ENCODE data around the gene U2AF2. TPM values are rescaled to one million over a fixed set of nuclear protein-coding genes. Genes with fewer than 3 reads are reported as not detected.

Gene U2AF2
- total RNA-seq, 2 donors from 2014 or later, result 39.0 to 61.0 TPM

- DNase-seq (ENCODE audit: low spot score), result no peak
- Histone ChIP-seq H3K4me1 (peaks cover 0 to 34% of the 10 kb centered on the region in 2 donors), H3K36me3 (peaks cover 7% of the 10 kb centered on the region), H3K9me3 (no peaks in the 10 kb centered on the region), H3K27ac (no peak overlapping the region), H3K27me3 (no peaks in the 10 kb centered on the region), H3K4me3 (no peak overlapping the region)
- TF ChIP-seq, protein P1, sequence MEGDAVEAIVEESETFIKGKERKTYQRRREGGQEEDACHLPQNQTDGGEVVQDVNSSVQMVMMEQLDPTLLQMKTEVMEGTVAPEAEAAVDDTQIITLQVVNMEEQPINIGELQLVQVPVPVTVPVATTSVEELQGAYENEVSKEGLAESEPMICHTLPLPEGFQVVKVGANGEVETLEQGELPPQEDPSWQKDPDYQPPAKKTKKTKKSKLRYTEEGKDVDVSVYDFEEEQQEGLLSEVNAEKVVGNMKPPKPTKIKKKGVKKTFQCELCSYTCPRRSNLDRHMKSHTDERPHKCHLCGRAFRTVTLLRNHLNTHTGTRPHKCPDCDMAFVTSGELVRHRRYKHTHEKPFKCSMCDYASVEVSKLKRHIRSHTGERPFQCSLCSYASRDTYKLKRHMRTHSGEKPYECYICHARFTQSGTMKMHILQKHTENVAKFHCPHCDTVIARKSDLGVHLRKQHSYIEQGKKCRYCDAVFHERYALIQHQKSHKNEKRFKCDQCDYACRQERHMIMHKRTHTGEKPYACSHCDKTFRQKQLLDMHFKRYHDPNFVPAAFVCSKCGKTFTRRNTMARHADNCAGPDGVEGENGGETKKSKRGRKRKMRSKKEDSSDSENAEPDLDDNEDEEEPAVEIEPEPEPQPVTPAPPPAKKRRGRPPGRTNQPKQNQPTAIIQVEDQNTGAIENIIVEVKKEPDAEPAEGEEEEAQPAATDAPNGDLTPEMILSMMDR (IDR thresholded peaks at IDR 0.05), result no peak
Measured at GRCh38 chr19:55650126-55650557, 4.7 kb upstream of the U2AF2 start.

DNA sequence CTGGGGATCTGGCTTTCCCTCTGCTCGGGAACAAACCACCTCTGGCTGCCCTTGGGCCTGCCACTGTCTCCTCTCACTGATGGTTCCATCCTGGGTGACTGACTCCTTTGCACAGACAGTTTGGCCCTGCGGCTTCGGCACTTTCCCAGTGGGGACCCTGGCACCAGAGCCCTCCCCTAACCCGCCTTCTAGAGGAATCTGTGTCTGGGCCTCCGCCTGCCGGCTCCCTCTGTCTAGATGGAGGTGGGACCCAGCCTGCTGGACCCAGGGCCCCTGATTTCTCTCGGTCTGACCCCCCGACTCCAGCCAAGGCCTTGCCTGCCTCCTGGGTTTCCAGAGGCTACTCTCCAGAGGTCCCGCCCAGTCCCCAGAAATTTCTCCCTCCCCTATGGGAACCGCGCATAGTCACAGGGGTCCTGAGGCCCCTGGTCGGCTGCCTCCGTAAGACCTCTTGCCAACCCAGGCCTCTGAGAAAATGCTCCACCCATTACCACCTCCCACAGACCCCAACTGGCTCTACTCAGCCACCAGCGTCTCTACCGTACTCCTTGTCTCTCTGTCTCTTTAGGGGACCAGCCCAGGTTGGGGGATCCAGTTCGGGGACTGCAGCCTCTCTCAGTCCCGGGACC lies 4.1 kb upstream of the U2AF2 start:
- TF ChIP-seq, protein P1 (IDR thresholded peaks at IDR 0.05), result no peak
- peaks cover 0 to 33% of the 10 kb centered on the region in 2 donors for H3K4me1 ChIP-seq

GRCh38 chr19:55651236-55651635 lies 3.6 kb upstream of the U2AF2 start:
- Histone ChIP-seq H3K4me3 (no peak overlapping the region), H3K4me1 (peaks cover 0 to 38% of the 10 kb centered on the region in 2 donors), H3K27me3 (no peaks in the 10 kb centered on the region), H3K36me3 (no peaks in the 10 kb centered on the region), H3K27ac (no peak overlapping the region), H3K9me3 (no peaks in the 10 kb centered on the region)
- no peak for DNase-seq (ENCODE audit: low spot score)
- TF ChIP-seq, protein P1 (IDR thresholded peaks at IDR 0.05), result no peak

More for the DNA sequence above, 4.1 kb upstream of the U2AF2 start:
- Histone ChIP-seq H3K27me3 (no peaks in the 10 kb centered on the region), H3K36me3 (peaks cover 1% of the 10 kb centered on the region), H3K4me3 (no peak overlapping the region), H3K9me3 (no peaks in the 10 kb centered on the region), H3K27ac (no peak overlapping the region)
- DNase-seq (ENCODE audit: low spot score), result no peak

DNA sequence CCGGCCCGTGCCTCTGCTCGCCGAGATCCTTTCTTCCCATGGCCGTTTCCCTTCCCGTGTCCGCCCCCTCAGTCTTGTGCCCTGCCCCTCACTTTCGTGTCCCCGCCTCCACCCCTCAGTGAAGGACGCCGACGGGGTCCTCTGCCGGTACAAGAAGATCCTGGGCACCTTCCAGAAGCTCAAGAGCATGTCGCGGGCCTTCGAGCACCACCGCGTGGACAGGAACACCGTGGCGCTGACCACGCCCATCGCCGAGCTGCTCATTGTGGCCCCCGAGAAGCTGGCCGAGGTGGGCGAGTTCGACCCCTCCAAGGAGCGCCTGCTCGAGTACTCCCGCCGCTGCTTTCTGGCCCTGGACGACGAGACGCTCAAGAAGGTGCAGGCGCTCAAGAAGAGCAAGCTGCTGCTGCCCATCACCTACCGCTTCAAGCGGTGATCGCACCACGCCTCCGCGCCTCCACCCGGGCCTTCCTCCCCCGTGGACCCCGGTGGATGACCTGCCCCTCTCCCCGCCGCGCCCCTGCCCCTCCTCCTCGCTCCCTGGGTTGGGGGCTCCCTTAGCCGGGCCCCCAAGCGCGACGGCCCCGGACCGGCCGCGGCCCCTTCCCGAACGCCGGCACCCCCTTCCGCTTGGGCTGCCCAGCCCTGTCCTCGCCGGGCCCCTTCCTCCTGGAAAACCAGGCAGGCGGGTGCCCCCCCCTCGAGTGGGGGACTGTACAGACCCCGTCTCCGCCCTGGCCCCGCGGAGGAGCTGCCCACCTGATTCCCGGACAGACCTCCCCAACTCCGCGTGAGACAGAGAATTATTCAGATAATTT lies 2.3 kb upstream of the U2AF2 start:
- Histone ChIP-seq H3K4me1 (peaks cover 0 to 44% of the 10 kb centered on the region in 2 donors), H3K9me3 (no peaks in the 10 kb centered on the region), H3K36me3 (no peaks in the 10 kb centered on the region), H3K4me3 (no peak overlapping the region), H3K27me3 (no peaks in the 10 kb centered on the region), H3K27ac (peak overlapping the region; percentile 97 to 99)
- no peak for DNase-seq (ENCODE audit: low spot score)
- TF ChIP-seq, protein P1 (IDR thresholded peaks at IDR 0.05), result no peak

GRCh38 chr19:55653651-55654322 lies 1.0 kb upstream of the U2AF2 start:
- peaks cover 0 to 49% of the 10 kb centered on the region in 2 donors for H3K4me1 ChIP-seq
- DNase-seq (ENCODE audit: low spot score), result peak; percentile 98
- H3K27me3 ChIP-seq, result no peaks in the 10 kb centered on the region

More at GRCh38 chr19:55653651-55654322, 1.0 kb upstream of the U2AF2 start:
- TF ChIP-seq, protein P1 (IDR thresholded peaks at IDR 0.05), result peak; percentile 91 to 97
- Histone ChIP-seq H3K9me3 (no peaks in the 10 kb centered on the region), H3K4me3 (peak overlapping the region; percentile 63 to 88), H3K27ac (peak overlapping the region; percentile 97 to 99), H3K36me3 (no peaks in the 10 kb centered on the region)

Measured in right atrium auricular region (tissue), 2 donors.